Osteocyte (in vitro differentiated cells): Measurements from ENCODE around the gene FAM120B. TPM values are rescaled to one million over a fixed set of nuclear protein-coding genes. Genes with fewer than 3 reads are reported as not detected.

Experiments used
- DNase-seq: peaks from one replicate; pipeline ENCODE4 v3.0.0; 2021; ENCODE audit warnings: mixed read lengths; ENCODE audit not compliant: unreplicated experiment; ENCODE audit errors: extremely low spot score
- H3K27ac Mint-ChIP-seq: one replicate; pipeline ENCODE4 v1.8.0; 2021; ENCODE audit warnings: mild to moderate bottlenecking, mixed read lengths; ENCODE audit not compliant: unreplicated experiment
- H3K27me3 Mint-ChIP-seq: one replicate; pipeline ENCODE4 v1.8.0; 2021; ENCODE audit warnings: mixed read lengths; ENCODE audit not compliant: unreplicated experiment
- H3K36me3 Mint-ChIP-seq: one replicate; pipeline ENCODE4 v1.8.0; 2021; ENCODE audit warnings: mixed read lengths; ENCODE audit not compliant: unreplicated experiment
- H3K4me1 Mint-ChIP-seq: one replicate; pipeline ENCODE4 v1.8.0; 2021; ENCODE audit warnings: mixed read lengths; ENCODE audit not compliant: unreplicated experiment
- H3K4me3 Mint-ChIP-seq: one replicate; pipeline ENCODE4 v1.8.0; 2021; ENCODE audit warnings: mild to moderate bottlenecking, moderate library complexity, mixed read lengths; ENCODE audit not compliant: unreplicated experiment
- H3K9me3 Mint-ChIP-seq: one replicate; pipeline ENCODE4 v1.8.0; 2021; ENCODE audit warnings: mixed read lengths; ENCODE audit not compliant: unreplicated experiment
- CTCF ChIP-seq: fragments of 200-600 bp; sonication (generic); IDR thresholded peaks from 2 replicates; pipeline ENCODE4 v1.5.0; 2021; ENCODE audit warnings: antibody characterized with exemption, mild to moderate bottlenecking, moderate library complexity
- microRNA-seq: library from miRNA; unstranded; fragments of <30 nt; microRNA quantifications from one replicate; pipeline ENCODE4 v1.1.0, GENCODE V29; 2020; ENCODE audit not compliant: unreplicated experiment
- total RNA-seq: library from RNA; stranded (reverse); gene quantifications from 2 replicates; pipeline ENCODE4 v1.2.1, GENCODE V29; 2021

The FAM120B gene
- total RNA-seq, 1 donor from 2014 or later: 36.9 TPM

GRCh38 chr6:170454512-170455285 lies 148.1 kb downstream of the FAM120B start:
- Mint-ChIP-seq H3K36me3 (no peaks in the 10 kb centered on the region), H3K9me3 (no peaks in the 10 kb centered on the region), H3K4me3 (no peak overlapping the region), H3K27me3 (no peaks in the 10 kb centered on the region), H3K4me1 (peaks cover 9% of the 10 kb centered on the region), H3K27ac (no peak overlapping the region)
- no peak for DNase-seq
- no peak for TF ChIP-seq CTCF

GRCh38 chr6:170455335-170455979 lies 148.9 kb downstream of the FAM120B start:
- no peak overlapping the region for H3K27ac Mint-ChIP-seq
- H3K4me3 Mint-ChIP-seq: no peak overlapping the region
- H3K27me3 Mint-ChIP-seq: no peaks in the 10 kb centered on the region
- H3K9me3 Mint-ChIP-seq: no peaks in the 10 kb centered on the region
- H3K4me1 Mint-ChIP-seq: peaks cover 15% of the 10 kb centered on the region
- no peak for TF ChIP-seq CTCF
- DNase-seq: no peak
- no peaks in the 10 kb centered on the region for H3K36me3 Mint-ChIP-seq

DNA sequence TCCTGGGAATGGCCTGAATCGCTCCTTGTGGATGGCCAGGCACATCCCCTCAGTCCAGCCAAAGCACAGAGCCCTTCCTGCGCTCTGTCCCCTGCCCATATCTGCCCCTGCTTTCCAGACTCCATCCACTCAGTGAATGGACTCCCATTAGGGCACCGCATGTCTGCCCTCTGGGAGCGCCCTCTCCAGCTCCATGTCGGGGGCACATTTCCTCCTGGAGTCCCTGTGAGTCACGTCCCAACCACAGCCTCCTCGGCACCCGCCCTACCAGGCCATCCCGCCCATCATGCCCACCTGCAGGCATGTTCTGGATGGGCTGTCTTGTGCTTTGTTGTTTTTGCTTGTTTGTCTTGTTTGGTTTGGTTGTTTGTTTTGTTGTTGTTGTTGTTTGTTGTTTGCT lies 149.8 kb downstream of the FAM120B start:
- Mint-ChIP-seq H3K27me3 (no peaks in the 10 kb centered on the region), H3K36me3 (no peaks in the 10 kb centered on the region), H3K27ac (no peak overlapping the region), H3K4me3 (no peak overlapping the region), H3K4me1 (peaks cover 18% of the 10 kb centered on the region), H3K9me3 (no peaks in the 10 kb centered on the region)
- no peak for TF ChIP-seq CTCF
- no peak for DNase-seq

Small RNA genes lying within 50 kb of the gene (microRNA-seq; reads per million reads assigned to microRNA genes)
- not detected for gene MIR4644

Other genes starting within 250 kb of the FAM120B start
- gene DLL1, start 15.7 kb upstream of the FAM120B start, total RNA-seq: 1.6 and 2.6 TPM in 2 replicates
- gene PSMB1, start 246.5 kb downstream of the FAM120B start, total RNA-seq: 139 and 151 TPM in 2 replicates
- 16.0 and 20.4 TPM in 2 replicates for gene TBP, start 247.6 kb downstream of the FAM120B start, total RNA-seq